Stimulated activated CD8-positive, alpha-beta memory T cell treated with anti-CD3 and anti-CD28 coated beads, Interleukin-4, amount 100 ng/mL, for 4 hours (primary cell): Measurements from ENCODE around the gene CEP112.

Source experiments
- DNase-seq, 2 donors: peaks; one replicate each; pipeline ENCODE4 v3.0.0-alpha.2; 2020; ENCODE audit warnings: low read depth in 2 of 2, low spot score in 1 of 2

CEP112 gene

GRCh38 chr17:65994679-65995078 lies 197.3 kb downstream of the CEP112 start:
- no peak for DNase-seq

- no peak for DNase-seq
Observed at GRCh38 chr17:65994114-65994513, 197.8 kb downstream of the CEP112 start.

- no peak for DNase-seq
Observed at GRCh38 chr17:65990593-65990992, 201.3 kb downstream of the CEP112 start.

- DNase-seq = no peak
Observed at GRCh38 chr17:65988451-65988850, 203.5 kb downstream of the CEP112 start.

- no peak for DNase-seq
Observed at GRCh38 chr17:65987988-65988387, 203.9 kb downstream of the CEP112 start.

GRCh38 chr17:65985571-65985970 lies 206.4 kb downstream of the CEP112 start:
- no peak for DNase-seq

GRCh38 chr17:65984299-65984698 lies 207.6 kb downstream of the CEP112 start:
- no peak for DNase-seq

- no peak for DNase-seq
Observed at GRCh38 chr17:65978871-65979270, 213.1 kb downstream of the CEP112 start.

- no peak for DNase-seq
Observed at GRCh38 chr17:65977041-65977440, 214.9 kb downstream of the CEP112 start.

GRCh38 chr17:65975878-65976277 lies 216.1 kb downstream of the CEP112 start:
- DNase-seq = no peak

GRCh38 chr17:65973237-65973636 lies 218.7 kb downstream of the CEP112 start:
- no peak for DNase-seq

- DNase-seq = no peak
Observed at GRCh38 chr17:65967372-65967771, 224.6 kb downstream of the CEP112 start.

GRCh38 chr17:65966072-65966695 lies 225.7 kb downstream of the CEP112 start:
- no peak for DNase-seq

GRCh38 chr17:65963179-65963578 lies 228.8 kb downstream of the CEP112 start:
- no peak for DNase-seq

- no peak for DNase-seq
Observed at GRCh38 chr17:65959630-65960029, 232.3 kb downstream of the CEP112 start.

- DNase-seq = no peak
Observed at GRCh38 chr17:65956814-65957213, 235.1 kb downstream of the CEP112 start.

GRCh38 chr17:65954148-65954449 lies 237.8 kb downstream of the CEP112 start:
- DNase-seq = no peak

GRCh38 chr17:65953316-65954147 lies 238.4 kb downstream of the CEP112 start:
- DNase-seq = no peak

GRCh38 chr17:65952586-65952985 lies 239.3 kb downstream of the CEP112 start:
- DNase-seq = no peak

- DNase-seq = no peak
Observed at GRCh38 chr17:65952015-65952414, 239.9 kb downstream of the CEP112 start.

- no peak for DNase-seq
Observed at GRCh38 chr17:65947831-65948230, 244.1 kb downstream of the CEP112 start.

- no peak for DNase-seq
Observed at GRCh38 chr17:65942592-65942991, 249.3 kb downstream of the CEP112 start.

GRCh38 chr17:65941356-65941899 lies 250.5 kb downstream of the CEP112 start:
- DNase-seq = no peak
